Measurements from ENCODE around the gene SYT1. TPM values are rescaled to one million over a fixed set of nuclear protein-coding genes. Genes with fewer than 3 reads are reported as not detected.

Gene SYT1
- total and polyA plus RNA-seq, 2 of the 8 experiments (the other 6 are each of a cell fraction or from before 2014, with no cell fraction given): 11.0 to 34.6 TPM

- no peak for TF ChIP-seq CHD7 (IDR thresholded peaks at IDR 0.05; ENCODE audit: insufficient replicate concordance, low read length)
- TF ChIP-seq KDM4A (IDR thresholded peaks at IDR 0.05; ENCODE audit: low read depth, low read length, severe bottlenecking): no peak
- TF ChIP-seq GABPA (IDR thresholded peaks at IDR 0.05; ENCODE audit: borderline replicate concordance, insufficient read depth, low read length): no peak
Measured at GRCh38 chr12:79183926-79184325, 319.4 kb downstream of the SYT1 start (continued).

Measured in H1 (cell line).